ENCODE results near the gene PCDHB10.
"Not testable (repeated sequence)": the region's sequence is repeated elsewhere in the genome, so short reads cannot be mapped to it uniquely, and the experiment has no call there.

DNA sequence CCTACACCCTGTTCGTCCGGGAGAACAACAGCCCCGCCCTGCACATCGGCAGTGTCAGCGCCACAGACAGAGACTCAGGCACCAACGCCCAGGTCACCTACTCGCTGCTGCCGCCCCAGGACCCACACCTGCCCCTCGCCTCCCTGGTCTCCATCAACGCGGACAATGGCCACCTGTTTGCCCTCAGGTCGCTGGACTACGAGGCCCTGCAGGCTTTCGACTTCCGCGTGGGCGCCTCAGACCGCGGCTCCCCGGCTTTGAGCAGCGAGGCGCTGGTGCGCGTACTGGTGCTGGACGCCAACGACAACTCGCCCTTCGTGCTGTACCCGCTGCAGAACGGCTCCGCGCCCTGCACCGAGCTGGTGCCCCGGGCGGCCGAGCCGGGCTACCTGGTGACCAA lies 3.5 kb upstream of the PCDHB10 start:
- TF ChIP-seq CTCF, EZH2phosphoT487 (IDR thresholded peaks at IDR 0.05; ENCODE audit: low read length): not testable (repeated sequence)
